GM21367 (cell line): ENCODE measurements around the gene GALT.

Experiments used
- ATAC-seq: cut with Tn5 transposase; IDR thresholded peaks from one replicate; pipeline ENCODE4 v1.9.1; 2021; ENCODE audit not compliant: unreplicated experiment

The GALT gene

DNA sequence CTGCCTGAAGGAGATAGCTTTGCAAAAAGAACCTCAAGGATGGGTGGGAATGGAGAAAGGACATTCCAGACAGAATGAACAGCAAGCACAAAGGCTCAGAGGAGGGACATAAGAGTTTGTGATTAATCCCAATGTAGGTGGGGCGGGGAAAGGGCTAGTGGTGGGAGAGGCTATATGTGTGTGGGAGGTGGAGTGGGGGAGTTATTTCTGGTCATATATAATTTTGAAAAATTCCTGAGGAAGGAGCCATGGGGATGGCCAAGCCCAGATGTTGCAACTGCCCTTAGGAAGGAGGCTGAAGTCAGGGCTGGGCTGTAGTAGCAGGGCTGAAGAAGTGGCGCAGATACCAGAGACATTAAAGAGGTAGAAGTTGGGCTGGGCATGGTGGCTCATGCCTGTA lies 29.4 kb downstream of the GALT start:
- ATAC-seq: no peak

DNA sequence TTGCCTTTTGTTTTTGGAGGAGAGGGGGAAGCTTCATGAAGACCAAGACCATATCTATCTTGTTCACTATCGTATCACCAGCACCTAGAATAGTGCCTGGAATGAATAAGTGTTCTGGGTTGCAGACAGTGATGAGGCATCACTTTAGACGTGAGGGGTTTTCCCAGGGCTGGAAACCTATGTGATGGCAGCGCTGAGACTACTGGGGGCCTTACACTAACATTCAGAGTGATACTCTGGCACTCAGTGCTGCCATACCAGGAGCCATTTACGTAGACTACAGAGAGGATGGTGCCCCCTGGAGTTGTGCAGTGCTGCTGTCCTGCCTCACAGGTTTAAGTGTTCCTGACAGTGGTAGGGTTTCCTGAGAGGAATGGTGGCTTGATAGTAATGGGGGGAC lies 37.7 kb downstream of the GALT start:
- no peak for ATAC-seq

DNA sequence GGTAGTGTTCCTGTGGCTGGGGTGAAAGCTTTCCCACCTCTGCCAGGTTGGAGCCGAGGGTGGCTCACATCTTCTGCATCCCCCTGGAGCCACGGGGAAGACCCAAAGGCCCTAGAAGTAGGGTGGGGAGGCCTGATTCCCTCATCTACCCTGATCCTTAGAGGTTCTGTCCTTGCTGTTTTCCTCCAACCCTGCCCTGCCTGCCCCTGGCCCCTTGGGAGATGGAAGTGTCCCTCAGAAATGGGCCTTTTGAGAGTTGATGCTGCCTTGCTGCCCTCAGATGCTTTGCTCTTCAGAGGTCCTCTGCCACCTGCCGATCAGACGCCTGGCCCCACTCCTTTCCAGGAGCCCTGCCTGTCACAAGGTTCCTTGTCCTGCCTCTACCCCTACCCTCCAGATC lies 38.3 kb downstream of the GALT start:
- no peak for ATAC-seq

DNA sequence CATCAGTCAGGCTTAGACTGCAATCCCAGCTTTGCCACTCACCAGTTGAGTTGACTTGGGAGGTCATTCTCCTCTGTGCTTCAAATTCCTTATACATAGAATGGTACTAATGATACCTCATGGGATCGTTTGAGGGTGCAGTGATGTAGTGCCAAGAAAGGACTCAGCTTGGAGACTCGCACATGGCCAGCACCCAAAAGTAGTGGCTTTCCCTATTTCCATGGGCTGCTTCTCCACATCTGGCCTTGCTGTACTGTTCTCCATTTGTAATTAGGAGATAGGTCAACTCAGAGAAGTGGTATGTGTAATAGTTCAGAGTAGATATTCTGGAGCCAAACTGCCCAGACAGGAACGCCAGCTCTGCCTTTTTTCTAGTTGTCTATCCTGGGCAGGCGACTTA lies 39.1 kb downstream of the GALT start:
- no peak for ATAC-seq

DNA sequence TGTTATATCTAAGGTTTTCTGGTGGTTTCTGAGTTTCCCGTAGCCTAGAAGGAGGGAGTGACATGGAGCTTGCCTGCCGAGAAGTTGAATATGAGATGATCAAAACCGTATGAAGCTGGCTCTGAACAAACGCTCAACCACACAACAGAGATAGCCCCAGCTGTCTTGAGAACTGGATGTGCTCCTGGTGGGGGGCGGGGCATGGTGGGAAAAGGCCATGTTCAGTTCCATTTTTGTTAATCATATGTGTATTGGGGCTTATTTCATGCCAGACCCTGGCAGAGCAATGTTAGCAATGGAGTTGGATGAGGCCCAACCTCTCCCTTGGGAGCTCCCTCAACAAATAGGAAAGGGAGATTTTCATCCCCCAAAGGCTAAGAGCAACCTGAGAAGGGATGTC lies 39.8 kb downstream of the GALT start:
- ATAC-seq: no peak

DNA sequence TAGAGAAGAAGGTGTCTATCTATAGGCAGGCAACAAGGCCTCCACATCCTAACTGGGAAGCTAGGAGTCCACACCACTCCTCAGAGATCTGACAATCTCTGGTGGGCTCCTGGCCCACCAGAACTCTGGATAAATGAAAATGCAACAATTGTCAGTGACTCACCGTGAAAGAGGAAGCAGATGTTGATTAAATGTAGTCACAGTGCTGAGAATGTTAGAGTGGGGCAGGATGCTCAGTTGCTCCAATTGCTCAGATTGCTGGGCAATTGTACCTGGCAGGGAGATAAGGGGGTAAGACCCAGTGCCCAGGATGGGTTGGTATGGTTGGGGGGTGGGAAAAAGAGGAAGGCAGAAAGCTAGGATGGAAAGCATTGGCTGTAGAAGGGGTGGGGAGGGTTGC lies 40.3 kb downstream of the GALT start:
- no peak for ATAC-seq

DNA sequence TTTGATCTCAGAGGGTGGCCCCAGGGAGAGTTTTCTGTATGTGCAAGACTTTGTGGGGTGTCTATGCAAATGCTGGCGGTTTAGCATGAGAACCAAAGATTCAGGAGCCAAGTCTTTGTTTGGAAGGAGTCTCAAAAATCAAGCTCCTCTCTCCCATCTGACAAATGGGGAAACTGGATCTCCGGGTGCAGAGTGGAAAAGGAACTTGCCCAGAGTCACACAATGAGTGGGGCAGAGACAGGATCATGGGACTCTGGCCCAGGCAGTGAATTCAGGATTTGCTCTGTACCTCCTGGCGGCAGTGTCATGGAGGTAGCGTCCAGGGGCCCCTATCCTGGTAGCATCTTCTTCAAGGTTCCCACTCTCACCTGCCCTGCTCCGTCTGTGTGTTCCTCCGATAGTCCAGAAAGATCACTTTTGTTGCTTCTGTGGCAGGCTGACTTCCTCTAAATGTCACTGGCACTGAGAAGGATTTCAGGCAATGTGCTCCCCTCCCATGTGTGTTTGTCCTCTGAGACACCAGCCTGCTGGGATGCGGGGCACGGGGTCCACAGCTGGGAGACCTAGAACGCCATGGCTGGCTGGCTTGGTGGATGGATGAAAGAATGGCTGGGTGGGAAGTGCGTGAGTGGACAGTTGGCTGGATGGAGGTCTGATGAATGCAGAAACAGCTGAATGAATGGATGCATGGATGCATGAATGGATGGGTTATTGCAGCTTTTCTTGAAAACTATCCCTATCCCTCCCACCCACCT lies 41.0 kb downstream of the GALT start:
- ATAC-seq: no peak

DNA sequence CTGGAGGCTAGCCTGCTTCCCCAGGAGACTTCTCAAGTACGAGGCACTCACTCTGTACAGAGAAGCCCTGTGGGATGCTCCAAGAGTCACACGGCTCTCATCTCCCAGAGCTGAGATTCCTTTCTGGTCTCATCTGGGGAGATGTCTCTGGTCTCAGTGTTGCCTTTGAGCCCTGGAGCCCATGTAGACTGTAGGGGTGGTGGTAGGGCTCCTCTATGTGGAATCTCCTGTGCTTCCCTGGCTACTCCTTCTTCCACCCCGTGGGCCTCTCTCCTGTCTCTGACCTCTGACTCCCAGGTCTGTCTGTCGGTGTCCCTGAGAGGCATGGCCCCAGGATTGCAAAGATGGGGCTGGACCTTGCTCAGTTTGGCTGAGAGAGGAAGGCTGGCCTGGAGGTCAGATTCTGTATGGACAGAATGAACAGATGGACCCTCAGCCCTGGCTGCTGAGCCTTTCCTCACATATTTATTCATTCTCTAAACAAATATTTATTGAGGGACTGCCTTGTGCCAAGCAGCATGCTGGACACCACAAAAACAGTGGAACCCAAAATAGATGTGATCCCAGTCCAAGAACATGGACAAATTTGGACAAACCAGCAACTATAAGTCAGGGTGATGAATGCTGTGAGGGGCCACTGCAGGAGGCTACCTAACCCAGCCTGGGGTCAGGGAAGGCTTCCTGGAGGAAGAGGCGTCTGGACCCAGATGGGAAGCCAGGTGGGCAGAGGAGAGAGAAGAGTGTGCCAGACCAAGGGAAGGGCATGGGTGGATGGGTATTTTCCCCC lies 42.0 kb downstream of the GALT start:
- ATAC-seq: no peak

DNA sequence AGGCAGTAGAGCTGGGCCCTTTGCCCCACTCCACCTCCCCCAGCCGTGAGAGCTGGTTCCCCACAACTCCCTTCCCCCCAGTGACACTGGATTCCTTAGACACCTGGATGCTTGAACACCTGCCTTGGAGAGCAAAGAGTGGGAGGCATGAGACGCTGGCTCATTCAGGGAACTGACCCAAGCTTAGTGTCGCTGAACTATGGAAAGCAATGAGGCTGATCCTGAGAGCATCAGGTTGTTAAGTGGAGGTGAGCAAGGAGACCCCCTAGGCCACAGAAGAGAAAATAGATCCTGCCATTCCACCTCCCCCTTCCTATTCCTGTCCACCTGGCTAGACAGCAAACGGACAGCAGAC lies 42.6 kb downstream of the GALT start:
- no peak for ATAC-seq

DNA sequence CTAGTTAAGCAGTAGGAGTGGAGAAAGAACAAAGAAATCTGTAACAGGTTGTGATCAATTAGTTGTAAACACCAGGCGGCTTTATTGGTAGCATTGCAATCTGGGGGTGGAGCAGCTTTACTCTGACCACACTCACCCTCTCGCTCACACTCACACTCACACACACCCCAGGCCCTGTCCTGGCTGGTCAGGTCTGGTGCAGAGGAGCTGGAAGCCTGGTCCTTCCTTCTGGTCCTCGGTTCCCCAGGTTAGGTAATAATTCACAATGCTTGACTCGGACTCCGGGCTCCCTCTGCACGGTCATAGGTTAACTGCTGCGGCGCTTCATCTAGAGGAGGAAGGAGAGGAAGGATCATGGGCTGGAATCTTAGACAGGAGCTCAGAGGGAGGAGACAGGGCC lies 43.0 kb downstream of the GALT start:
- no peak for ATAC-seq

DNA sequence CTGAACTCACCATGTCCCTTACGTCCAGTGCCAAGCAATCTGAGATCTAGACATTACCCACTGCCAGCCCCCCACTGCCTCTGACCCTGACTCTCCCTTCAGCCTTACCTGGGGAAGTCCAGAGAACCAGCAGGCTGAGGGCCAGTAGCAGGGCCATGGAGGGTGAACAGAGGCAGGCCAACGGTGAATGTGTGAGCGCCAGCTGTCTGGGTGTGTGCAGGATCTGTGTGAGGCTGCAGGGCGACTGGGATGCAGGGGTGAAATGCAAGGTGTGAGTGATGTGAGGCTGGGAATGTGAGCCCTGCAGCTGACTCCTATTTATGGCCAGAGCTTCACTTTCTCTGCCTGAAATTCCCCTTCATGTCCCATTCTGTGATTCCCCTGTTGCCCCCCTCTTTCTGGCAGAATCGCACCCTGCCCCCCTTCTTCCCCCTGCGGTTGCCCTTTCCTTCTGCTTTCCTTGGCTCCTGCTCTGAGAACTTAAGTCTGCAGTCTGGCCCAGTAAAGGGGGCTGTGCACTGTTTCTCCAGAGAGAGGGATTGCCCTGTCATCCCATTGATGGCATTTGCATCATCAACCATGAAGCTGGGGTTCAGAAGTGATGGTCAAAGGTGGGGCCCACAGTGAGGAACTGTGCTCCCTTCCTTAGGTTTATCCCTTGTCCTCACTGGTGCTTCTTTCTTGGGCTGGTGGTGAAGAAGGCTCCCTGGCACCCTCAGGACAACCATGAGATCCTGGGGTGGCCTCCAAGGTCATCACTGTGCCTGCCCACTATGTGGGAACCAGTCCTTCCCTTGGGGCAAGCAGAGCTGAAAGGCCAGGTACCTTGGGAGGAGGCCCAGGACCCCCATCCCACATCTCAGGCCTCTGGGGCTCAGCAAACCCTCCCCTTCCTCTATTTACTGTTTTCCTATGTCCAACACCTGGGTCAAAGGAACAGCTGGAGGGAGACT lies 44.8 kb downstream of the GALT start, which contains the start of gene CCL19:
TSS of gene CCL19 (minus strand) at position 294 of the 953 bp plus-strand sequence. CDS start at position 157, 137 bp downstream.
- no peak for ATAC-seq

DNA sequence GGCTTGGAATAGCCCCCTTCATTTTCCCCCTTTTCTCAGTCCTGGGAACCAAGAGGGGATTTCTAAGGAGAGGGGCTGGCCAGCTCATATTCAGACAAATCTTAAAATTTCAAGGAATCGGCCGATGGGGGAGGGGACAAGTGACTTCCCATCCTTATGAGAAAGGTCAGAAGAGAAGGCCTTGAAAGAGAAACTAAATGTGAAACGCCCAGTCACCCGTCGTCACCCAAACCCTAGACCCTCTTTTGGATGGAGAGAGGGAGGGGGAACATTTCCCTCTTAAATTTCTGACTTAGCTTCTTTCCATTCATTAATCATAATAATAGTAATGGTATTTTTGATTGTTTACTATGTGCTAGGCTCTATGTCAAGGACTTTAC lies 45.5 kb downstream of the GALT start:
- ATAC-seq: no peak

DNA sequence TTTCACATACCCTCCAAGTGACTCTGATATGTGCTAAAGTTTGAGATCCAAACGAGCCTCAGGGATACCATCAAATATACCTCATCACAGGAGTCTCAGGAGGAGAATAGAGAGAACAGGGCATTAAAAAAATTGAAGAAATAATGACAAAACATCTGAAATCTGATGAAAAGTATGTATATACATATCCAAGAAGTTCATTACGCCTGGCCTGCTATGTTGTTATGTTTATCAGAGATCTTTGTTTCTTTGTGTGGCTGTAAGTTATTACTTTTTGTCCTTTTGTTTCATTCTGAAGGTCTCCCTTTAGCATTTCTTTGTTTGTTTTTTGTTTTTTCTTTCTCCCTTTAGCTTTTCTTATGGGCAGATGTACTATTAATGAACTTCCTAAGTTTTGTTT lies 47.1 kb downstream of the GALT start:
- ATAC-seq: no peak

DNA sequence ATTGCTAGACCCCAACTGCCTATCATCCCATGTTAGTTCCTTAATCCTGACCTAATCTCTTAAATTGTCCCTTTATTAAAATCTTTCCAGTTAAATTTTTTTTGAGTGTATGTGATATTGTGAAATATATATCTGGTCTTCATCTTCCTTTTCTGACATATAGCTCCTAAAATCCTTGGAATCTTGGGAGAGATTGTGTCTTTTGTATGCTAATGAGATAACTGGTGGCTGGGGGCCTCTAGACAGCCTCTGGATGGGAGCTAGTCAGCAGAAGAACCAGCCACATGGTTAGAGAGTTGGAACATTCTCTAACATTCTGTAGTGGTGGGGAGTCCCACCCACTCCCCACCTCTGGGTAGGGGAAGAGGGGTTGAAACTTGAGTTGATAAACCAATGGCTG lies 48.3 kb downstream of the GALT start:
- no peak for ATAC-seq
